ENCODE results near the gene SCRT2. TPM values are rescaled to one million over a fixed set of nuclear protein-coding genes. Genes with fewer than 3 reads are reported as not detected.
A peak's percentile ranks its signal among the peaks of the same experiment; 100 is the strongest.

SCRT2 gene
- total RNA-seq, 1 experiment from 2014 or later = not detected

DNA sequence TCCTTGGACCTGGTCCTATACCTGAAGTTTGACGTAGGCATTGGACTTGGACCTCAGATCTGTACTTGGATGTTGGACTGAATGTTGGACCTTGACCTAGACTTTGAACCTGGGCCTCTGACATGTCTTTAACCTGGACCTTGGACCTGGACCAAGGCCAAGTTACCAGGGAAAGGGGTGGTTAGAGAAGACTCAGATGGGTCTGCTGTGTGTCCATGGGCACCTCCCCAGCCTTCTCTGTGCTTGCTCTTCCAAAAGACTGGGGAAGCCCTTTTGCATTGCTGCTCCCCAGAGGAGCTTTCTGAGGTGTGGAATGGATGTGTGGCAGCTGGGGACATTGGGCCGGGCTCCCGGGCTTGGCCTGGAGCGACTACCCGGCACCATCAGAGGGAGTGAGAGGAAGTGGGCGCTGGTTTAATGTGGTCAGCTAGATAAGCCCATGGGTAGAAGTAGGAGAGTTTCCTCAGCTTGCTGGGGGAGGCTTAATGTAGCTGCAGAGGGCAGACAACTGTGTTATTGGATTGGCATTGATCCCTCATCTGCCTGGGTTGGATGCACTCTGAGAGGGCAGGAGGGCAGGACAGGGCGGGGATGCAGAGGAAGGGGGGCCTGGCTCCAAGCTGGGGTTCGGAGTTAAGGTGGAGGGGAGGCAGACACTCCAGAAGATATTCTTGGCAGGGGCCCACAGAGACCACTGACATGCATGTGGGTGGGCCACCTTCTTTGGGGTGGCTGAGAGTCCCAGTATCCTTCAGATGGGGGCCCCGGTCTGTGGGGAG, 4.2 kb downstream of the SCRT2 start:
- Histone ChIP-seq H3K79me1 (ENCODE audit: insufficient read depth, low read depth, low read length, poor library complexity, severe bottlenecking) (no peaks in the 10 kb centered on the region), H2BK120ac (ENCODE audit: low read depth, low read length, poor library complexity, severe bottlenecking) (no peak overlapping the region), H3K4me2 (ENCODE audit: insufficient read depth, insufficient read length, low read length) (no peak overlapping the region), H3K9ac (ENCODE audit: extremely low read depth, insufficient read length, low read length) (no peak overlapping the region), H4K8ac (replicated peaks; ENCODE audit: insufficient read length, low read depth, low read length) (no peak overlapping the region), H3K4ac (ENCODE audit: low read depth, low read length) (no peak overlapping the region), H3K27ac (ENCODE audit: insufficient read length, low read depth, low read length) (no peak overlapping the region), H4K20me1 (ENCODE audit: control insufficient read depth, insufficient read depth, insufficient read length) (no peaks in the 10 kb centered on the region), H4K5ac (ENCODE audit: insufficient read length, low read depth, low read length) (no peak overlapping the region), H2BK12ac (ENCODE audit: insufficient read length, low read depth, low read length) (no peak overlapping the region), H3K18ac (ENCODE audit: insufficient read length, low read depth, low read length) (no peak overlapping the region), H3K9me3 (ENCODE audit: control insufficient read depth, low read depth, low read length) (no peaks in the 10 kb centered on the region), H2BK20ac (ENCODE audit: low read depth, low read length, poor library complexity, severe bottlenecking) (no peak overlapping the region), H2AK5ac (ENCODE audit: insufficient read length, low read length) (no peak overlapping the region), H3K56ac (ENCODE audit: insufficient read length, low read depth, low read length) (no peak overlapping the region), H3K23me2 (ENCODE audit: insufficient read length, low read depth, low read length, poor library complexity, severe bottlenecking) (peaks cover 13% of the 10 kb centered on the region), H2BK5ac (ENCODE audit: insufficient read length, low read length) (no peak overlapping the region), H3K23ac (ENCODE audit: insufficient read length, low read depth, low read length) (no peak overlapping the region), H4K91ac (ENCODE audit: insufficient read length, low read depth, low read length) (no peak overlapping the region), H3K4me1 (ENCODE audit: insufficient read depth, low read length) (no peaks in the 10 kb centered on the region; the same call in 1 of the 2 replicates), H2AFZ (ENCODE audit: low read length) (no peak overlapping the region), H3K14ac (ENCODE audit: insufficient read depth, low read length) (no peak overlapping the region), H3K79me2 (ENCODE audit: insufficient read depth, low read length) (no peaks in the 10 kb centered on the region), H3K27me3 (ENCODE audit: insufficient read depth, low read length) (peaks cover 2% of the 10 kb centered on the region; the same call in 1 of the 2 replicates), H3T11ph (ENCODE audit: low read length) (no peak overlapping the region), H2BK15ac (ENCODE audit: low read depth, low read length) (no peak overlapping the region)
- Mint-ChIP-seq H3K36me3 (ENCODE audit: insufficient read depth in 1 of 3, low read depth in 3 of 3) (no peaks in the 10 kb centered on the region; a peak in 1 of 7 replicates), H3K4me3 (peak overlapping the region in 1 of 2 experiments; percentile 55; a peak in 1 of 5 replicates), H3K27me3 (ENCODE audit: low read depth) (peaks cover 41% of the 10 kb centered on the region), H3K4me1 (peaks cover 27 to 68% of the 10 kb centered on the region in 2 experiments), H3K27ac (no peak overlapping the region), H3K9me3 (peaks cover 0 to 4% of the 10 kb centered on the region in 2 experiments; a peak in 1 of 5 replicates)
- no peak for DNase-seq
- no CpG with 5 or more reads among the region's 9 CpGs for WGBS (ENCODE audit: extremely low coverage, insufficient read length, low lambda C conversion rate)
- TF ChIP-seq, protein P1, sequence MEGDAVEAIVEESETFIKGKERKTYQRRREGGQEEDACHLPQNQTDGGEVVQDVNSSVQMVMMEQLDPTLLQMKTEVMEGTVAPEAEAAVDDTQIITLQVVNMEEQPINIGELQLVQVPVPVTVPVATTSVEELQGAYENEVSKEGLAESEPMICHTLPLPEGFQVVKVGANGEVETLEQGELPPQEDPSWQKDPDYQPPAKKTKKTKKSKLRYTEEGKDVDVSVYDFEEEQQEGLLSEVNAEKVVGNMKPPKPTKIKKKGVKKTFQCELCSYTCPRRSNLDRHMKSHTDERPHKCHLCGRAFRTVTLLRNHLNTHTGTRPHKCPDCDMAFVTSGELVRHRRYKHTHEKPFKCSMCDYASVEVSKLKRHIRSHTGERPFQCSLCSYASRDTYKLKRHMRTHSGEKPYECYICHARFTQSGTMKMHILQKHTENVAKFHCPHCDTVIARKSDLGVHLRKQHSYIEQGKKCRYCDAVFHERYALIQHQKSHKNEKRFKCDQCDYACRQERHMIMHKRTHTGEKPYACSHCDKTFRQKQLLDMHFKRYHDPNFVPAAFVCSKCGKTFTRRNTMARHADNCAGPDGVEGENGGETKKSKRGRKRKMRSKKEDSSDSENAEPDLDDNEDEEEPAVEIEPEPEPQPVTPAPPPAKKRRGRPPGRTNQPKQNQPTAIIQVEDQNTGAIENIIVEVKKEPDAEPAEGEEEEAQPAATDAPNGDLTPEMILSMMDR (conservative IDR thresholded peaks at IDR 0.05) = no peak

Data from H9 (cell line).